AG04449 (cell line): ENCODE results near the gene MGAT5B.

Experiments
- CTCF ChIA-PET: fragments of 350-600 bp; formaldehyde crosslinking; extraction: SDS; loops from one replicate; lab custom pipeline; 2021; ENCODE audit warnings: antibody characterized with exemption; lab: Yijun Ruan, JAX
- POLR2A ChIA-PET: fragments of 400-600, 350-600 bp; formaldehyde crosslinking; extraction: SDS; loops from one replicate; lab custom pipeline; 2020; ENCODE audit warnings: antibody characterized with exemption, inconsistent platforms; lab: Yijun Ruan, JAX
- DNase-seq: peaks from one replicate; pipeline ENCODE4 v3.0.0-alpha.2; 2010; ENCODE audit warnings: low read depth, low spot score
- H3K4me3 ChIP-seq: 2 replicates; pipeline ENCODE4 v1.5.1; 2011; ENCODE audit warnings: low read depth, mild to moderate bottlenecking, control low read depth, low read length
- CTCF ChIP-seq: IDR thresholded peaks from one replicate; pipeline ENCODE4 v1.5.1; 2011; ENCODE audit warnings: mild to moderate bottlenecking, moderate library complexity, low read length, control low read depth, inconsistent platforms; ENCODE audit not compliant: insufficient read depth; ENCODE audit errors: missing control alignments

Gene MGAT5B

GRCh38 chr17:76906463-76906862 is 38.3 kb downstream of the MGAT5B start:
- H3K4me3 ChIP-seq = no peak overlapping the region
- TF ChIP-seq CTCF = no peak
- DNase-seq = no peak
- ChIA-PET POLR2A (no interaction called here), CTCF (no interaction called here)

GRCh38 chr17:76907352-76907751 is 39.1 kb downstream of the MGAT5B start:
- POLR2A ChIA-PET = no interaction called here
- TF ChIP-seq CTCF = no peak
- no peak for DNase-seq
- H3K4me3 ChIP-seq = no peak overlapping the region
- CTCF ChIA-PET = no interaction called here

DNA sequence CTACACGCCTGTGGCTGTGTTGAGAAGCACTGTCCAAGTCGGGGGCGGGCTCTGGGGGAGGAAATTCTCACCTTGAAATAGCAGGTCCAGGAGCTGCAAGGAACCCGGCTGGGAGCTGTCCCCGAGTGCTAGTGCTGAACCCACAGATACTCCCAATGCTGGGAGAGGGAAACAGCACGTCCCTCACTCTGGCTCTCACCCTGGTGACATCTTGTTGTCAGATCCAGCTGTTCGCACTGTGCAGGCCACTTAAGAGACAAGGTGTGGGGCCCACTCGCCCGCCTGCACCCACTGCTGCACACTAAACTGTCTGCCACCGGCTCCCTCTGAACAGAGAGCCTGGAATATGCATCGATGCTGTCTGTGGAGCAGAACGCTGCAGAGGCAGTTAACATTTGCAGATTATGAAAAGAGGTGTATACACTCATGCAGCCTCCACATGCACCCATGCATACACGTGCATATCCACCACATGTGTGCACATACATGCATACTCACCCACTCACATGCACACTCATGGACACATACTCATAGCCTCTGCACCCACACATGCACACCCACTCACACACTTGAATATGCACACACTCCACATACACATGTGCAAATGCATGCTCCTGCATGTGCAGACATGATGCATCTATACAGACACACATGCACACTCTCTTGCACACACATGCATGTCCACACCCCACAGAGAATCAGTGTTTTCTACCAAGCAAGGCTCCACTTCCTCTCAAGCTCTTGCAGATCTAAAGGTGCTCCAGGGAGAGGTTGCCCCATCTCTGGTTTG is 42.0 kb downstream of the MGAT5B start:
- no peak for TF ChIP-seq CTCF
- ChIA-PET CTCF (no interaction called here), POLR2A (no interaction called here)
- no peak for DNase-seq
- no peak overlapping the region for H3K4me3 ChIP-seq

GRCh38 chr17:76911299-76912017 is 43.3 kb downstream of the MGAT5B start:
- H3K4me3 ChIP-seq = no peak overlapping the region
- DNase-seq = no peak
- ChIA-PET POLR2A (no interaction called here), CTCF (interaction anchor here (0.7 kb wide), 1 partner anchor 101 kb away, joined by 4 read pairs; no protein-coding TSS in a partner anchor)
- no peak for TF ChIP-seq CTCF

GRCh38 chr17:76912421-76913164 is 44.4 kb downstream of the MGAT5B start:
- ChIA-PET CTCF (no interaction called here), POLR2A (no interaction called here)
- no peak for TF ChIP-seq CTCF
- no peak for DNase-seq
- no peak overlapping the region for H3K4me3 ChIP-seq

- POLR2A ChIA-PET = no interaction called here
- CTCF ChIA-PET = no interaction called here
- no peak overlapping the region for H3K4me3 ChIP-seq
- TF ChIP-seq CTCF = no peak
- no peak for DNase-seq
Measured at GRCh38 chr17:76914937-76915336, 46.7 kb downstream of the MGAT5B start.
